Retinal pigment epithelial cell (primary cell): ENCODE results near the gene RASAL2.

Experiments
- DNase-seq: peaks from one replicate; pipeline ENCODE4 v3.0.0-alpha.2; 2010; ENCODE audit warnings: low read depth
- H3K4me3 ChIP-seq: 2 replicates; pipeline ENCODE4 v1.5.1; 2011; ENCODE audit warnings: mild to moderate bottlenecking, low read length, control low read depth, moderate library complexity
- CTCF ChIP-seq: conservative IDR thresholded peaks from 2 replicates; pipeline ENCODE4 v1.5.1; 2011; ENCODE audit warnings: low read depth, low read length, control low read depth, inconsistent platforms

Gene RASAL2

GRCh38 chr1:178362747-178363146 lies 268.8 kb downstream of the RASAL2 start:
- no peak for TF ChIP-seq CTCF
- no peak for DNase-seq
- H3K4me3 ChIP-seq: no peak overlapping the region

DNA sequence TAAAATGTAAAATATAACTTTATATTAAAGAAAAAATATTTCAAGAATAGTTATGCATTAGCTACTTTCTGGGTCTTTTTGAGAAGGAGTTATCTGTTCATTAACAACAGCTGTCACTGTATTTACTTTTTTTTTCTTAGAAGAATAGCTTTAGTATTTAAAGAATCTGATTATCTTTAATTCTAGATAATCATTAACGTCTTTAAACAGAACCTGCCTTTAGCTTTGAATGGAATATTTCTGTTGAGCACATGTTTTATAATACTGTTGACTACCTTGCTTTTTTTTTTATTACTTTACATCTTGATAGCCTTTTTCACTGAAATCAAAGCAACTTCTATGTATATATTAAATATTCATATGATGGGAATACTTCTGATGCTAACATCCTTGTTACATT lies 270.9 kb downstream of the RASAL2 start:
- no peak for TF ChIP-seq CTCF

GRCh38 chr1:178367151-178367550 lies 273.2 kb downstream of the RASAL2 start:
- TF ChIP-seq CTCF: no peak
- DNase-seq: no peak
- H3K4me3 ChIP-seq: no peak overlapping the region

More for the DNA sequence above, 270.9 kb downstream of the RASAL2 start:
- no peak overlapping the region for H3K4me3 ChIP-seq
- no peak for DNase-seq

DNA sequence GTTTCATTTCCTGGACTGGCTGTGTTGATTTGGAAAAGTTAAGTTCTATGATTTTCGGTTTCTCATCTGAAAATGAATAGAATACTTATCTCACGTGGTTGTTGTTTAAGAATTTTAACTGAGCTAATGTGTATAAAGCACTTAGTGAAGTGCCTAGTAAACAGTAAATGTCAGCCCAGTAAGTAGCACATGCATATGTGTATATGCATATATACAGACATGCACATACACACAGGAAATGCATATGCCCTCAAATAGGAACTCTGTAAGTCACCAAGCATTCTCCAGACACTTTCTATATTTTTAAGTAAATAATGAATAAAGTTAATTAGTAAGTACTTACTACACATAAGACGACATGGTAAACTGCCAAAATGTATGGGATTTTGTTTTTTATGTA lies 274.3 kb downstream of the RASAL2 start:
- H3K4me3 ChIP-seq: no peak overlapping the region

GRCh38 chr1:178371235-178371634 lies 277.3 kb downstream of the RASAL2 start:
- peak overlapping the region; percentile 27 for H3K4me3 ChIP-seq
- no peak for DNase-seq
- no peak for TF ChIP-seq CTCF

More for the DNA sequence above, 274.3 kb downstream of the RASAL2 start:
- DNase-seq: no peak
- no peak for TF ChIP-seq CTCF

GRCh38 chr1:178371933-178372388 lies 278.1 kb downstream of the RASAL2 start:
- TF ChIP-seq CTCF: no peak
- H3K4me3 ChIP-seq: no peak overlapping the region
- no peak for DNase-seq

GRCh38 chr1:178374016-178374415 lies 280.1 kb downstream of the RASAL2 start:
- no peak overlapping the region for H3K4me3 ChIP-seq
- no peak for TF ChIP-seq CTCF
- DNase-seq: peak; percentile 14
